Lower lobe of right lung (tissue), 2 donors: ENCODE data around the gene PNPLA8. TPM values are rescaled to one million over a fixed set of nuclear protein-coding genes. Genes with fewer than 3 reads are reported as not detected.

Source experiments
- ATAC-seq, 2 donors: fragments of 200-7000 bp; cut with Tn5 transposase; one replicate each; pipeline ENCODE4 v1.9.1; 2020 to 2022; ENCODE audit warnings: mild to moderate bottlenecking in 2 of 2, moderate library complexity in 2 of 2
- DNase-seq: peaks from one replicate; pipeline ENCODE4 v3.0.0-alpha.2; 2020
- H3K27ac ChIP-seq: fragments of 200-600 bp; one replicate; pipeline ENCODE4 v1.8.0; 2022
- H3K27me3 ChIP-seq: fragments of 200-600 bp; one replicate; pipeline ENCODE4 v1.8.0; 2022; ENCODE audit warnings: low read depth
- H3K36me3 ChIP-seq: fragments of 200-600 bp; one replicate; pipeline ENCODE4 v1.8.0; 2022; ENCODE audit warnings: mild to moderate bottlenecking
- H3K4me1 ChIP-seq: fragments of 200-600 bp; one replicate; pipeline ENCODE4 v1.8.0; 2022
- H3K4me3 ChIP-seq: fragments of 200-600 bp; one replicate; pipeline ENCODE4 v1.8.0; 2022; ENCODE audit warnings: mild to moderate bottlenecking
- H3K9me3 ChIP-seq: fragments of 200-600 bp; one replicate; pipeline ENCODE4 v1.8.0; 2022
- intact Hi-C: fragments of 100-400 bp; cut with DNase I; formaldehyde crosslinking; loops from one replicate; pipeline ENCODE4 v1.11.0; 2022
- total RNA-seq: library from RNA; stranded (reverse); fragmentation: NEBNext Ultra II Directional; extraction: Animal tissue kit (Norgen Biotek cat#: 25700); gene quantifications from one replicate; pipeline ENCODE4 v1.2.1, GENCODE V29; 2021
- TF ChIP-seq, protein P1 (sequence below): fragments of 200-600 bp; IDR thresholded peaks from one replicate; pipeline ENCODE4 v1.8.0; 2022; ENCODE audit warnings: antibody characterized with exemption, mild to moderate bottlenecking
- donor health status: DM: no; HTN: yes; CAD: no; lungs with severe emphysema.

Gene PNPLA8
- total RNA-seq, 1 donor from 2014 or later = 27.8 TPM

DNA sequence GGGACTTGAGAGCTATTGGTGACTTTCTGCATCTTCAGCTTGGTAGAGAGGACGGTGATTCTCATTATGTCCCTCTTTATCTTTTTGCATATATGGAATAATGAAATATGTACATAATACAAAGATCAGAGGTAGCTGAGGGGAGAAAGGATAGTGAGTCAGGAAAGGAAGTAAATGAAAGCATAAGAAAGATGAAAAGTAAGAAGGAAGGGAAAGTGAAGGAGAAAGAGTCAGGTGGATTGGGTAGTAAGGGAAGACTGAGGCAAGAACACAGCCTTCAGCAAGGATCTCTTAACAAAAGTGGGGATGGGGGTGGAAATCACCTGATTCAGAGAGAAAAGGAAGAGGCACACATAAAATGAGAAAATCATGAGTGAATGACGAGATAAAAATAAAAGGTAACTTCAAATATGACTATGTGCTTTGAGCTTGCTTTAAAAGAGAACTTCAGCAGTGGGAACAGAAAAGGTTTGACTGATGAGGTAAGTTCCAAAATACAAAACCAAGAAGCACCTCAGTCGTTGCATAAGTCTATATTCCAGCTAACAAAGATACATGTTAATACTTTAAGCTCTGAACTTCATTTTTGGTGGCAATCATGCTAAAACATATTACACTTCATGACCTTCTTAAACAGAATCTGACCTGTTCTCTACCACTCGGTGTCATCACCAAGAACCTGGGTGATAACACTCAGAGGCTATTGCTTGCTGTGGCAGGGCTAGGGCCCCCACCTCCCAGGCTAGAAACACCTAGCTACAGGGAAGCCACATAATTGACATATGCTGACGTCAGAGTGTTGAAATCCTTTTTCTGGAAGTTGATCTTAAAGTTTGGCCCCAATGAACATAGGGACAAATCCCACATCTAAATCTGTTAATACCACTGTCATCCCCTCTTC, 102.6 kb downstream of the PNPLA8 start:
- Histone ChIP-seq H3K27me3 (no peaks in the 10 kb centered on the region), H3K4me1 (no peaks in the 10 kb centered on the region), H3K9me3 (no peaks in the 10 kb centered on the region), H3K4me3 (no peak overlapping the region), H3K27ac (no peak overlapping the region), H3K36me3 (no peaks in the 10 kb centered on the region)
- TF ChIP-seq, protein P1, sequence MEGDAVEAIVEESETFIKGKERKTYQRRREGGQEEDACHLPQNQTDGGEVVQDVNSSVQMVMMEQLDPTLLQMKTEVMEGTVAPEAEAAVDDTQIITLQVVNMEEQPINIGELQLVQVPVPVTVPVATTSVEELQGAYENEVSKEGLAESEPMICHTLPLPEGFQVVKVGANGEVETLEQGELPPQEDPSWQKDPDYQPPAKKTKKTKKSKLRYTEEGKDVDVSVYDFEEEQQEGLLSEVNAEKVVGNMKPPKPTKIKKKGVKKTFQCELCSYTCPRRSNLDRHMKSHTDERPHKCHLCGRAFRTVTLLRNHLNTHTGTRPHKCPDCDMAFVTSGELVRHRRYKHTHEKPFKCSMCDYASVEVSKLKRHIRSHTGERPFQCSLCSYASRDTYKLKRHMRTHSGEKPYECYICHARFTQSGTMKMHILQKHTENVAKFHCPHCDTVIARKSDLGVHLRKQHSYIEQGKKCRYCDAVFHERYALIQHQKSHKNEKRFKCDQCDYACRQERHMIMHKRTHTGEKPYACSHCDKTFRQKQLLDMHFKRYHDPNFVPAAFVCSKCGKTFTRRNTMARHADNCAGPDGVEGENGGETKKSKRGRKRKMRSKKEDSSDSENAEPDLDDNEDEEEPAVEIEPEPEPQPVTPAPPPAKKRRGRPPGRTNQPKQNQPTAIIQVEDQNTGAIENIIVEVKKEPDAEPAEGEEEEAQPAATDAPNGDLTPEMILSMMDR = no peak
- ATAC-seq (no peak), DNase-seq (no peak)
- intact Hi-C loops = no loop called here

DNA sequence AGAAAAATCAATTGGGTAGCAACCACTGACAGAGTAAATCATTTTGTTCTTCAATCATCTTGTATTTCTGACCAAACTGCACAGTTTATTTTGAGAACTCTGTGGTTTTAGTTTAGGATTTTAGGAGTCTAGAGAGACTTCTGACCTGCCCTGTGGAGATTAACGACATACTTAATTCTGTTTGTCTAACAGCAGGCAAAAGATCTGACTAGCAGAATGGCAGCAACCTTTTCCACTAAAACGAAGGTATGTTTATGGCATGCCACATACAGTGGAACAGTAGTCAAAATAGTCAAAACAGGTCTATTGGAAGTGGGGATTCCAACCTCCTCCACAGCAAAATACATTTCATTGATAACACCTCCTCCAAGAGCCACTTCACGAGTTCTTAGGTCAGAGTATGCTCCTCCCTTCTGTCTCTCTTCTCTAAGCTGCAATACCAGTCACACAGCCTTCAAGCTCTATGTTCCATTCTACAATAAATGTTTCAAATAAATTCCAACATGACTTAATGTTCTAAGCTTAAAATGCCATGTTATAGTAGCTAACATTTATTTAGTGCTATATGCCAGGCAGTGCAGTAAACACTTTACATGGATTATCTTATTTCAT, 104.1 kb downstream of the PNPLA8 start:
- H3K36me3 ChIP-seq = no peaks in the 10 kb centered on the region
- no peak overlapping the region for H3K27ac ChIP-seq
- no peak for DNase-seq
- intact Hi-C loops = no loop called here
- no peak overlapping the region for H3K4me3 ChIP-seq
- TF ChIP-seq, protein P1 = no peak
- H3K4me1 ChIP-seq = no peaks in the 10 kb centered on the region
- ATAC-seq = no peak
- H3K27me3 ChIP-seq = no peaks in the 10 kb centered on the region
- no peaks in the 10 kb centered on the region for H3K9me3 ChIP-seq

Other genes starting within 250 kb of the PNPLA8 start
- gene NRCAM, start 69.7 kb downstream of the PNPLA8 start, total RNA-seq = 2.6 TPM
- 26.6 TPM for gene THAP5, start 43.6 kb upstream of the PNPLA8 start, total RNA-seq
- 23.6 TPM for gene DNAJB9, start 43.7 kb upstream of the PNPLA8 start, total RNA-seq